Stomach (tissue), 4 donors: ENCODE data around the gene DCDC2B.

Experiments
- CTCF ChIP-seq, 7 experiments: fragments of 450-650 bp in 4 of 7; fragments of 200-600 bp in 3 of 7; sonication (generic) in 3 of 7; IDR thresholded peaks; one replicate each; pipeline ENCODE4 v1.5.1; 2016 to 2019; ENCODE audit warnings: antibody characterized with exemption in 7 of 7, control low read depth in 2 of 7, mild to moderate bottlenecking in 1 of 7
- EP300 ChIP-seq: sonication (generic); formaldehyde crosslinking; IDR thresholded peaks from one replicate; pipeline ENCODE4 v1.6.1; 2017; ENCODE audit warnings: antibody characterized with exemption
- POLR2A ChIP-seq, 4 donors: fragments of 450-650 bp; IDR thresholded peaks; one replicate each; pipeline ENCODE4 v1.6.1; 2016; ENCODE audit warnings: antibody characterized with exemption in 4 of 4, control low read depth in 2 of 4, mild to moderate bottlenecking in 1 of 4, moderate library complexity in 1 of 4
- POLR2AphosphoS5 ChIP-seq, 3 donors: sonication (generic); formaldehyde crosslinking; IDR thresholded peaks; one replicate each; pipeline ENCODE4 v1.6.1; 2016; ENCODE audit warnings: antibody characterized with exemption in 3 of 3

GRCh38 chr1:32197074-32197473, 11.8 kb upstream of the DCDC2B start:
- TF ChIP-seq CTCF (IDR thresholded peaks at IDR 0.05) (no peak), EP300 (no peak), POLR2A (IDR thresholded peaks at IDR 0.05) (no peak), POLR2AphosphoS5 (IDR thresholded peaks at IDR 0.05) (no peak)
